H1 (cell line): ENCODE results near the gene HECTD1. TPM values are rescaled to one million over a fixed set of nuclear protein-coding genes. Genes with fewer than 3 reads are reported as not detected.

ENCODE experiments used
- CTCF ChIA-PET: fragments of 300-600 bp; sonication (Branson Sonifier 250); formaldehyde crosslinking; loops from one replicate; lab custom pipeline; 2021; ENCODE audit not compliant: partially characterized antibody; lab: Charles Lee
- POLR2A ChIA-PET: fragments of 300-600 bp; sonication (Branson Sonifier 250); formaldehyde crosslinking; loops from one replicate; lab custom pipeline; 2021; ENCODE audit warnings: inconsistent platforms; ENCODE audit not compliant: partially characterized antibody; lab: Charles Lee
- DNase-seq, 2 experiments: peaks; one replicate each; pipeline versions ENCODE4 v3.0.0 to v3.0.0-alpha.2; 2010 to 2022; ENCODE audit warnings: low spot score in 2 of 2, low read depth in 1 of 2, mixed read lengths in 1 of 2
- FAIRE-seq: peaks from 2 replicates; lab custom pipeline; 2011; peaks lifted over from hg19 to GRCh38; lab: Jason Lieb, UNC
- H2AFZ ChIP-seq: 2 replicates; pipeline ENCODE4 v1.8.1; 2012; ENCODE audit warnings: low read length, inconsistent platforms
- H2AK5ac ChIP-seq: 2 replicates; pipeline ENCODE4 v1.6.1; 2013; ENCODE audit warnings: low read depth, low read length
- H2BK120ac ChIP-seq: replicated peaks from 2 replicates; pipeline ENCODE3; 2013; ENCODE audit warnings: low read depth, low read length, inconsistent platforms
- H2BK12ac ChIP-seq: 2 replicates; pipeline ENCODE4 v1.6.1; 2013; ENCODE audit warnings: low read depth, low read length
- H2BK15ac ChIP-seq: 2 replicates; pipeline ENCODE4 v1.6.1; 2013; ENCODE audit warnings: low read length
- H2BK20ac ChIP-seq: 2 replicates; pipeline ENCODE4 v1.6.1; 2013; ENCODE audit warnings: low read length
- H2BK5ac ChIP-seq: 2 replicates; pipeline ENCODE4 v1.6.1; 2013; ENCODE audit warnings: low read depth, low read length
- H3K14ac ChIP-seq: 2 replicates; pipeline ENCODE4 v1.6.1; 2013; ENCODE audit warnings: inconsistent platforms; ENCODE audit not compliant: insufficient read length
- H3K18ac ChIP-seq: 2 replicates; pipeline ENCODE4 v1.6.1; 2013; ENCODE audit warnings: low read length; ENCODE audit errors: extremely low read depth
- H3K23ac ChIP-seq: 2 replicates; pipeline ENCODE4 v1.6.1; 2013; ENCODE audit warnings: inconsistent platforms; ENCODE audit not compliant: insufficient read length
- H3K23me2 ChIP-seq: 2 replicates; pipeline ENCODE4 v1.6.1; 2013; ENCODE audit warnings: low read depth, low read length
- H3K27ac ChIP-seq: 2 replicates; pipeline ENCODE4 v1.6.1; 2011; ENCODE audit warnings: low read depth, low read length, inconsistent platforms
- H3K27me3 ChIP-seq, 4 experiments: replicated peaks in 1 of 4; 1 replicate in 1 of 4; 2 replicates in 3 of 4; pipeline versions ENCODE4 v1.6.1 to v1.8.1; 2011 to 2013; ENCODE audit warnings: low read length in 3 of 4, mild to moderate bottlenecking in 3 of 4, inconsistent platforms in 2 of 4, mixed read lengths in 2 of 4, moderate library complexity in 1 of 4; ENCODE audit not compliant: control insufficient read depth in 3 of 4, insufficient read depth in 3 of 4; ENCODE audit errors: extremely low read depth in 1 of 4
- H3K36me3 ChIP-seq, 4 experiments: 2 replicates each; pipeline versions ENCODE4 v1.6.1 to v1.8.1; 2011 to 2013; ENCODE audit warnings: mild to moderate bottlenecking in 4 of 4, low read length in 3 of 4, moderate library complexity in 2 of 4, control low read depth in 1 of 4, inconsistent platforms in 1 of 4; ENCODE audit not compliant: insufficient read depth in 4 of 4, control insufficient read depth in 2 of 4
- H3K4ac ChIP-seq: replicated peaks from 2 replicates; pipeline ENCODE3; 2013; ENCODE audit warnings: low read length, low read depth, mixed read lengths, inconsistent platforms; ENCODE audit not compliant: insufficient read length
- H3K4me1 ChIP-seq, 4 experiments: replicated peaks in 1 of 4; 1 replicate in 1 of 4; 2 replicates in 3 of 4; pipeline versions ENCODE4 v1.6.1 to v1.8.1; 2011 to 2013; ENCODE audit warnings: low read length in 3 of 4, inconsistent platforms in 2 of 4, mixed read lengths in 1 of 4; ENCODE audit not compliant: insufficient read depth in 4 of 4, control insufficient read depth in 3 of 4
- H3K4me2 ChIP-seq, 2 experiments: 2 replicates each; pipeline versions ENCODE4 v1.6.1 to v1.8.1; 2011 to 2013; ENCODE audit warnings: low read depth in 2 of 2, low read length in 2 of 2, control low read depth in 1 of 2, inconsistent platforms in 1 of 2, mild to moderate bottlenecking in 1 of 2; ENCODE audit not compliant: insufficient read depth in 1 of 2
- H3K4me3 ChIP-seq, 4 experiments: fragments of 200-600, 300-600 bp in 1 of 4; sonication (generic), shearing (Covaris generic), sonication (Bioruptor Twin) in 1 of 4; 2 replicates each; pipeline versions ENCODE4 v1.5.1 to v1.8.1; 2011 to 2016; ENCODE audit warnings: low read length in 4 of 4, low read depth in 3 of 4, control low read depth in 2 of 4, inconsistent platforms in 2 of 4, mild to moderate bottlenecking in 2 of 4, mixed read lengths in 1 of 4, moderate library complexity in 1 of 4; ENCODE audit not compliant: insufficient read depth in 2 of 4; ENCODE audit errors: extremely low read depth in 1 of 4
- H3K56ac ChIP-seq: replicated peaks from 2 replicates; pipeline ENCODE3; 2013; ENCODE audit warnings: low read depth, mild to moderate bottlenecking, mixed read lengths, low read length, inconsistent platforms; ENCODE audit not compliant: insufficient read length
- H3K79me1 ChIP-seq: 2 replicates; pipeline ENCODE4 v1.6.1; 2013; ENCODE audit warnings: low read depth, low read length, control low read depth
- H3K79me2 ChIP-seq, 2 experiments: 2 replicates each; pipeline versions ENCODE4 v1.6.1 to v1.8.1; 2012 to 2013; ENCODE audit warnings: low read length in 2 of 2, mild to moderate bottlenecking in 2 of 2, inconsistent platforms in 1 of 2; ENCODE audit not compliant: insufficient read depth in 2 of 2, control insufficient read depth in 1 of 2
- H3K9ac ChIP-seq, 4 experiments: replicated peaks in 1 of 4; 1 replicate in 1 of 4; 2 replicates in 3 of 4; pipeline versions ENCODE4 v1.6.1 to v1.8.1; 2011 to 2013; ENCODE audit warnings: low read depth in 3 of 4, low read length in 3 of 4, control low read depth in 2 of 4, mild to moderate bottlenecking in 2 of 4, moderate library complexity in 2 of 4, inconsistent platforms in 1 of 4; ENCODE audit errors: extremely low read depth in 1 of 4
- H3K9me3 ChIP-seq, 2 experiments: 2 replicates each; pipeline versions ENCODE4 v1.6.1 to v1.8.1; 2012 to 2013; ENCODE audit warnings: mild to moderate bottlenecking in 2 of 2, moderate library complexity in 2 of 2, control low read depth in 1 of 2, inconsistent platforms in 1 of 2, low read depth in 1 of 2, low read length in 1 of 2, mixed read lengths in 1 of 2; ENCODE audit not compliant: insufficient read depth in 2 of 2
- H4K20me1 ChIP-seq, 2 experiments: replicated peaks in 1 of 2; 2 replicates each; pipeline versions ENCODE3 to v1.8.1; 2011 to 2013; ENCODE audit warnings: inconsistent platforms in 2 of 2, low read length in 2 of 2, mild to moderate bottlenecking in 1 of 2; ENCODE audit not compliant: insufficient read depth in 2 of 2, control insufficient read depth in 1 of 2
- H4K5ac ChIP-seq: 2 replicates; pipeline ENCODE4 v1.6.1; 2013; ENCODE audit warnings: low read length, low read depth, mixed read lengths, inconsistent platforms; ENCODE audit not compliant: insufficient read length
- H4K8ac ChIP-seq: 2 replicates; pipeline ENCODE4 v1.8.0; 2013; ENCODE audit warnings: mild to moderate bottlenecking, moderate library complexity, low read length, inconsistent platforms; ENCODE audit not compliant: insufficient read depth; ENCODE audit errors: extremely low read depth
- H4K91ac ChIP-seq: replicated peaks from 2 replicates; pipeline ENCODE3; 2013; ENCODE audit warnings: low read length, mixed read lengths, inconsistent platforms; ENCODE audit not compliant: insufficient read length
- ASH2L ChIP-seq: fragments of 200-600, 300-600 bp; sonication (generic); IDR thresholded peaks from one replicate; pipeline ENCODE4 v1.7.1; 2017; ENCODE audit warnings: low read length
- CTCF ChIP-seq, 3 experiments: IDR thresholded peaks; 1 replicate in 2 of 3; 2 replicates in 1 of 3; pipeline versions ENCODE4 v1.5.1 to v1.6.1; 2011; ENCODE audit warnings: low read length in 3 of 3, mild to moderate bottlenecking in 3 of 3, inconsistent platforms in 2 of 3, low read depth in 1 of 3, moderate library complexity in 1 of 3; ENCODE audit not compliant: insufficient read depth in 1 of 3; ENCODE audit errors: control extremely low read depth in 1 of 3
- RXRA ChIP-seq: IDR thresholded peaks from 2 replicates; pipeline ENCODE4 v1.6.1; 2011; ENCODE audit warnings: low read depth, mild to moderate bottlenecking, low read length, moderate library complexity; ENCODE audit not compliant: insufficient read depth
- SP2 ChIP-seq: IDR thresholded peaks from 2 replicates; pipeline ENCODE4 v1.6.1; 2012; ENCODE audit warnings: mild to moderate bottlenecking, low read length, inconsistent platforms
- WGBS, 2 experiments: shearing (Covaris generic) in 1 of 2; methylation state at CpG; one replicate each; pipeline versions ENCODE4 v1.1.6 to v1.1.7; 2013 to 2015; ENCODE audit warnings: low lambda C conversion rate in 2 of 2, mixed read lengths in 2 of 2, inconsistent platforms in 1 of 2, low coverage in 1 of 2, missing lambda C conversion rate in 1 of 2; ENCODE audit not compliant: insufficient replicate concordance in 2 of 2, insufficient coverage in 1 of 2, insufficient read length in 1 of 2; ENCODE audit errors: extremely low coverage in 1 of 2, missing lambda C conversion rate in 1 of 2; 5-methylcytosine and 5-hydroxymethylcytosine counted together
- polyA plus RNA-seq, 7 experiments: library from polyadenylated mRNA; depleted of rRNA in 3 of 7; stranded (reverse) in 5 of 7; unstranded in 2 of 7; fragments of >200 nt in 5 of 7; fragments of 200-250 nt in 2 of 7; gene quantifications; 1 replicate in 5 of 7; 2 replicates in 1 of 7; 4 replicates in 1 of 7; pipeline versions ENCODE4 v1.2.1 to v1.2.3, GENCODE V29; 2011 to 2013; ENCODE audit warnings: missing spikeins in 2 of 7, mixed read lengths in 2 of 7
- total RNA-seq: library from RNA; stranded (reverse); fragmentation: NEBNext Ultra II Directional; extraction: Animal tissue kit (Norgen Biotek cat#: 25700); gene quantifications from 2 replicates; pipeline ENCODE4 v1.2.1, GENCODE V29; 2021
- TF ChIP-seq, protein P1 (sequence below): IDR thresholded peaks from 2 replicates; pipeline ENCODE4 v1.6.1; 2011; ENCODE audit warnings: low read length, improper control_type of control experiment

Gene HECTD1
- total and polyA plus RNA-seq, 2 of the 8 experiments (the other 6 are each of a cell fraction or from before 2014, with no cell fraction given): 44.7 to 105 TPM

GRCh38 chr14:31085027-31085426 lies 122.6 kb downstream of the HECTD1 start:
- Histone ChIP-seq H4K91ac (no peak overlapping the region), H2AFZ (no peak overlapping the region), H3K27me3 (no peaks in the 10 kb centered on the region), H3K23ac (no peak overlapping the region), H3K4ac (no peak overlapping the region), H3K4me3 (no peak overlapping the region), H2BK120ac (no peak overlapping the region), H2BK5ac (no peak overlapping the region), H3K14ac (no peak overlapping the region), H4K5ac (no peak overlapping the region), H3K36me3 (no peaks in the 10 kb centered on the region), H2BK15ac (no peak overlapping the region), H3K23me2 (no peaks in the 10 kb centered on the region; the same call in 1 of the 2 replicates), H3K79me2 (no peaks in the 10 kb centered on the region), H3K27ac (no peak overlapping the region), H3K9me3 (no peaks in the 10 kb centered on the region), H4K20me1 (no peaks in the 10 kb centered on the region), H3K18ac (no peak overlapping the region), H3K56ac (no peak overlapping the region), H3K4me2 (no peak overlapping the region), H2BK12ac (no peak overlapping the region), H2BK20ac (no peak overlapping the region), H3K4me1 (no peaks in the 10 kb centered on the region), H3K9ac (no peak overlapping the region), H2AK5ac (no peak overlapping the region), H4K8ac (no peak overlapping the region; the same call in 1 of the 2 replicates), H3K79me1 (no peaks in the 10 kb centered on the region)
- ChIA-PET CTCF (no interaction called here), POLR2A (no interaction called here)
- TF ChIP-seq CTCF (IDR thresholded peaks at IDR 0.05; ENCODE audit: control extremely low read depth in 1 of 3, insufficient read depth in 1 of 3, low read depth in 1 of 3, low read length in 3 of 3): no peak
- TF ChIP-seq RXRA: no peak
- TF ChIP-seq SP2: no peak
- no peak for TF ChIP-seq ASH2L
- TF ChIP-seq, protein P1, sequence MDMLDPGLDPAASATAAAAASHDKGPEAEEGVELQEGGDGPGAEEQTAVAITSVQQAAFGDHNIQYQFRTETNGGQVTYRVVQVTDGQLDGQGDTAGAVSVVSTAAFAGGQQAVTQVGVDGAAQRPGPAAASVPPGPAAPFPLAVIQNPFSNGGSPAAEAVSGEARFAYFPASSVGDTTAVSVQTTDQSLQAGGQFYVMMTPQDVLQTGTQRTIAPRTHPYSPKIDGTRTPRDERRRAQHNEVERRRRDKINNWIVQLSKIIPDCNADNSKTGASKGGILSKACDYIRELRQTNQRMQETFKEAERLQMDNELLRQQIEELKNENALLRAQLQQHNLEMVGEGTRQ: no peak
- DNase-seq: no peak
- WGBS, 2 experiments: 91% methylated on average over 3 of the region's 3 CpGs; no CpG with 5 or more reads in 1 of the 2 experiments
- FAIRE-seq: no peak
